GM19467 (cell line): Measurements from ENCODE around the gene NUP205.

Experiments
- ATAC-seq: cut with Tn5 transposase; IDR thresholded peaks from one replicate; pipeline ENCODE4 v1.9.1; 2021; ENCODE audit warnings: mild to moderate bottlenecking, moderate library complexity; ENCODE audit not compliant: unreplicated experiment

The NUP205 gene

GRCh38 chr7:135693558-135693957 is 135.8 kb downstream of the NUP205 start:
- no peak for ATAC-seq

- no peak for ATAC-seq
Observed at GRCh38 chr7:135697276-135698049, 139.7 kb downstream of the NUP205 start.
